Left lobe of liver (tissue), 2 donors: ENCODE results near the gene FOXO3. TPM values are rescaled to one million over a fixed set of nuclear protein-coding genes. Genes with fewer than 3 reads are reported as not detected.
A peak's percentile ranks its signal among the peaks of the same experiment; 100 is the strongest.
"Not testable (repeated sequence)": the region's sequence is repeated elsewhere in the genome, so short reads cannot be mapped to it uniquely, and the experiment has no call there.

Source experiments
- ATAC-seq: fragments of 200-7000 bp; cut with Tn5 transposase; one replicate; pipeline ENCODE4 v1.9.1; 2020; ENCODE audit warnings: mild to moderate bottlenecking, moderate library complexity
- DNase-seq: peaks from one replicate; pipeline ENCODE4 v3.0.0-alpha.2; 2020; ENCODE audit warnings: low spot score
- total RNA-seq: library from RNA; stranded (reverse); gene quantifications from one replicate; pipeline ENCODE4 v1.2.1, GENCODE V29; 2021
- donor health status: DM: no; HTN: no; CAD: no; lungs with moderate emphysema.
- donor health status: DM: no; HTN: yes; CAD: no.

Gene FOXO3
- total RNA-seq, 1 donor from 2014 or later, result 22.6 TPM

DNA sequence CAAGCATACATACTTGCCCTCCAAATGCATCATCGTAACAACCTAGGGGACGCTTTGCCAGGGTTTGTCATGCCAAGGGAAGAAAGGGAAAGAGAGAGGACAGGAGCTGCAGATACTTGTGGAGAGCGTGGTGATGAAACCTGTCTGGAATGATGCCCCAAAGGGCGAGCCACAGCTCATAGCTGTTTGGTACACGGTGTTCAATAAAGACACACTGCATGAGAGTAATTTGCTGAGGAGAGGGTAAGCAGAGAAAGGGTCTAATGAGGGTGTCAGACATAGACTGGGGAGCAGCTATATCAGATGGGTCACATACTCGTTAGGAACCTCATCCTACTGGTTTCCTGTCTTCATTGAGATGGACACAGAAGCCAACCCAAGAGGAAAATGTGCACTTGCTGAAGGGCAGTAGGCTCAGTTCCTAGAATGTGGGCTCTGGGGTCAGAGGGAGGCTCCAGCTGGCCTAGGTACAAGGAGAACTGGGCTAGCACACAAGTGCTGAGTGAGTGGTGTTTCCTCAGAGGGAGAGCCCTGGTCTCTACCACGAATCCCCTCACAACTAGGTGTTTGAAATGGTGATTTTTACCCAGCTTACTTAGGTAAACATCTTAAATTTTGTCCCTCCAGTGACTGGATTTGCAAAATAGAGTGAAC is 5.2 kb upstream of the FOXO3 start:
- peak; percentile 83 for DNase-seq
- peak; percentile 11 for ATAC-seq

DNA sequence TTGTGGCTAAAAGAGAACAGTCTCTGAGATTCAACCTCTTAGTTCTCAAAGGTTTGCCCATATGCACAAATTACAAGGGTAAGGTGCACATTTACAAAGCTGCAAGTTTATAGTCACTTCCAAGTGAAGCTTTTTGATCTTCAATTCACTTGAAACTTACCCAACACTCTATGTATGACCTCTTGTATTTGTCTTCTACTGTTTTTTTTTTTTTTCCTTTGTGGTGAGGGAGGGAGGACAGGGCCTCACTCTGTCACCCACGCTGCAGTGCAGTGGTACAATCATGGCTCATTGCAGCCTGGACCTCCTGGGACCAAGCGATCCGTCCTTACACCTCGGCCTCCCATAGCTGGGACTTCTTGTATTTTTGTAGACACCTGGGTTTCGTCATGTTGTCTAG is 4.5 kb upstream of the FOXO3 start:
- DNase-seq (no peak), ATAC-seq (no peak)

DNA sequence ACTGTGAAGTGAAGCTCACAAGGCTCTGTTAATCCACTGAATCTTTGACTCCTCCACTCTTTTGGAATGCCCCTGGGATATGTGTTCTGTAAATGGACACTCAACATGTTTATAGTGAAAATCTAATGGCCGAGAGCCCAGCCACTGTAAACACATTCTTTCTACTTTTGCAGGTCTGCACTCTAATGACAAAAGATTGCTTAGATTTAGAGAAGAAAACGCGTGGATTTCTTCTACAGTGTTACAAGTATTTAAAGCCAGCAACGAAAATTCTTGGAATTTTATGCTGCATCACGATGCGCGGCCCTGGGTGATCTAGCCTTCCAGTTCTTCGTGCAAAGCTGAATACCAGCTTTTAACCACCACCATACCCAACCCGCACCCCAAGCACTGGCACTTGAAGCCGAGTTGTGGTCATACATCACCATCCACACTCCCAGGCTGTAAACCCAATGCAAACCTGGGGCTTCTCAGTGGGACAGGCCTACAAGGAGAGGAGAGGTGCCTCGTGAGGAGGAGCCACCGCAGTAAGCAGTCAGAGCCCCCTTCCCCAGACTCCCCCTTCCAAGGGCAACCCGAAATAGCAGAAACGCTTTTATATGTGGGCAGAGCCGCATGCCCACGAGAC is 3.7 kb upstream of the FOXO3 start:
- DNase-seq, result no peak

DNA sequence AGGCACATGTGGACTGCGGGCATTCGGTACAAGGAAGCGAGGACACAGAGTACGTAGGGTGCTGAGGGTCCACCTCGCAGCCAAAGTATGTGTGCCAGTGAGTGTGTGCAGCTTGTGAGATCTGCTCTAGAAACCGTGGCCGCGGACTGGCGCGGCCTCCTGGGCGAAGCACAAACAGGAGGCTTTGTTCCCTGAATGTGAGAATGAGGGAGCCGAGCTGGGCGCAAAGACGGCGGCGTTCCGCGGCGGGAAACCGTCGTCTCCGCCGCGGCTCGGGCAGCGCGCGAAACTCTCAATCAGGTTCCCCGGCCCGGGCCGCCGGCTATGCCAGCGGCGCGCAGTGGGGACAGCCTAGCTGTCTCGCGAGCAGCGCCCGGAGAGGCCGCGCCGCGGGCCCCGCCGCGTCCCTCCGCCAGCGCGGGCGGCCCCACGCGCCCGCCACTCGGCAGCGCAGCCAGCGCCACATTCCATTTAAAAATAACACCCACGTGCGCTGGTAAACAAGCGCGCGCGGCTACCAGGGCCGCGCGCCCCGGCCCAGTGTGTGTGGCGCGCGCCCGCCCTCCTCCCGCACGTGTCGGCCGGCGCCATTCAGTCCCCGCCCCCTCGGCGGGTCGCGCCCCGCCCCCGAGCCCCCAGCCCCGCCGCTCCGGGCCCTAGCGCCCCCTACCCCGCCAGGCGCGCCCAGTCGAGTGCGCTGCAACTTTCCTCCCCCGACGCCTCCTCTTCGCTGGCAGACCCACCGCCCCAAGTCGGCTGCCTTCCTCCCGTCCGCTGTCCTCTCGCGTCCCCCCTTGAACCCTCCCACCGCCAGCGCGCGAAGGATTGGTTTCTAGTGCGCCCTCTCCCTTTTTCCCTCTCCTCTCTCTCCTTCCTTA is 3.0 kb upstream of the FOXO3 start:
- ATAC-seq (peak; percentile 42), DNase-seq (peak; percentile 81)

More for the DNA sequence above, 3.7 kb upstream of the FOXO3 start:
- no peak for ATAC-seq

DNA sequence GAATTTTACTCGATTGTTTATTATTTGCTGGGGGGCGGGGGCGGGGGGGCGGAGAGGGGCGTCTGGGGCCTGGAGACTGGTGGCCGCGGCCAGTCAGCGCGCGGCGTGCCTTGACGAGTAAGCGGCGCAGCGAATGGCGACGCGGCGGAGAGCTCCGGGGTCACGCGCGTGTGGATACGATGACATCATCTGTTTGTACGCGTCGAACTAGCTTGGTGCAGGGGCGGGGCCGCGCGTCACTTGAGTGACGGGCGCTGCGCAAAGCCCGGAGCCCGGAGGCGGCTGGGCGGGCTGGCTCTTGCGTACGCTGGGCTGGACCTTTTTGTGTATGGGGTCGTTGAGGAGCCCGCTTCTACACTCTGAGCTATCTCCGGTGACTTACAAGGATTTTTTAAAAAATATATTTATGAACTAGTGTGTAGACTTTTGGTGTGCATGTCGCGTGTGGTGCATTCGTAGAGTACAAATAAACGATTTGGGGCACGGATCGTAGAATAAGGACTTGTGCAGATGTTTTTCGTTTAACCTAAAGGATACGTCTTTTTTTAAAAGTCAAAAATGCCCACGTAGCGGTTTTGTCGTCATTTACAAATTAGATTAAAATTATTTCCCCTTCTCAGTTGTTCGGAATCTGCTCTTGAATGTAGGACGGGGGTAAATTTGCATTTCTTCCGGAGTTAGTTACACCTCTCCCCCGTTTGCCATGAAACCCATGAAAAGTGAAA is 2.2 kb upstream of the FOXO3 start:
- peak; percentile 99 for DNase-seq
- peak; percentile 55 for ATAC-seq

DNA sequence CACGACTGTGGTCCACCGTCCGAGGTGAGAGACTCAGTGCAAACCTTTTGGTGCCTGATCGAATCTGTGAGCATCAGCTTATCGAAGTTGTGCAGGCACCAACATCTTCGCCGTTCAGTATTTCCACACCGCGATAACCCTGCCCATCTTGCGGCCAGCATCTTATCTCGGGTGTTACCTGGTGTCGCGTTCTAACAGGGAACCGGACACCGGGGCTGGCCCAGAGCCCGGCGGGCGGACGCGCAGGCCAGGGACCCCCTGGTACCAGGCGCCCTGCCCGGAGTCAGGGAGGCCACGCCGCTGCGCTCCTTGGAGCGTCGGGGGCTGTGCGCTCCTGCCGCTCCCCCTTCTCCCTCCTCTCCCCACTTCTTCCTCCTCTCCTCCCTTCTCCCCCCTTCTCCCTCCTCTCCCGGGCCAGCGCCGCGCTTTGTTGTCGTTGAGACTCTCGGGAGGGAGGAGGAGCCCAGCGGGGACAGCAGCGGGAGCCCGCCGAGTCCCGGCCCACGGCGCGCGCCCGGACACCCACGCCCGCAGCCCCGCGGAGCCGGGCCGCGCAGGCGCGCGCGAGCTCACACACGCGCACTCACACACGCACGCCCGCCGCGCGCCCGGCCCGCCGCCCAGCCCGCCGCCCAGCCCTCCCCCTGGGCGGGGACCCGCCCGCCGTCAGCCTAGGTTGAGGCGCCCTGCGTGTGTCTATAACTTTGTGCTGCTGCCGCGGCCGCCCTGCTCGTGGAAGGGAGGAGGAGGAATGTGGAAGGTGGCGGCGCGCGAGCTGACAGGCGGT is 1.4 kb upstream of the FOXO3 start:
- DNase-seq, result peak; percentile 95
- ATAC-seq, result peak; percentile 58

DNA sequence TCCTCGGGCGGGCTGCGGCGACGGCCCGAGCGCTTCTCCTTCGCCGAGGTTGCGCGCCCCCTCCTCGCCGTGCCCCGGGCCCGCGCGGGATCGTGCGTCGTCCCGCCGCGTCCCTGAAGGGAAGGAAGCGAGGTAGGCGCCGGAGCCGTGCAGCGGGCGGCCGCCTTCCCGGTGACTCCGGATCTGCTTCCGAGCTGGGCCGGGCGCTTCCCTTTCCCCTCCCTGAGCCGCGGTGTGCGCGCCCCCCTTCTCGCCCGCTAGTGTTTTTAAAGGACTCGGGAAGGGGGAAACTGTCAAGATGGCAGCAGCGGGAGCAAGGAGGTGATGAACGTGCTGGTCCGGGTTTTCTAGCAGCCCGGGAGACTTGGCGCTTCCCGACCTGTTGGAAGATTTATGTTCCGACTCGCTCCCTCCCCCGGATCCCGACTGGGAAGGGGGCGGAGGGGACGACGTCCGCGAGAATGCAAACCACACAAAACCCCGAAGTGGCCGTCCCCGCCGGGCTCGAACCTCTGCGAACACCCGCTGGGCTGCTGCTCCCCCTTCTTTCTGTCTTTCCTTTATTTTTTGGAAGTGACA is 744 bp upstream of the FOXO3 start:
- DNase-seq (peak; percentile 70), ATAC-seq (peak; percentile 1)

DNA sequence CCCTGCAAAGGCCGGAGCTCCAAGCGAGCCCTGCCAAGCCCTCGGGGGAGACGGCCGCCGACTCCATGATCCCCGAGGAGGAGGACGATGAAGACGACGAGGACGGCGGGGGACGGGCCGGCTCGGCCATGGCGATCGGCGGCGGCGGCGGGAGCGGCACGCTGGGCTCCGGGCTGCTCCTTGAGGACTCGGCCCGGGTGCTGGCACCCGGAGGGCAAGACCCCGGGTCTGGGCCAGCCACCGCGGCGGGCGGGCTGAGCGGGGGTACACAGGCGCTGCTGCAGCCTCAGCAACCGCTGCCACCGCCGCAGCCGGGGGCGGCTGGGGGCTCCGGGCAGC is 561 bp downstream of the FOXO3 start:
- ATAC-seq, DNase-seq: not testable (repeated sequence)

DNA sequence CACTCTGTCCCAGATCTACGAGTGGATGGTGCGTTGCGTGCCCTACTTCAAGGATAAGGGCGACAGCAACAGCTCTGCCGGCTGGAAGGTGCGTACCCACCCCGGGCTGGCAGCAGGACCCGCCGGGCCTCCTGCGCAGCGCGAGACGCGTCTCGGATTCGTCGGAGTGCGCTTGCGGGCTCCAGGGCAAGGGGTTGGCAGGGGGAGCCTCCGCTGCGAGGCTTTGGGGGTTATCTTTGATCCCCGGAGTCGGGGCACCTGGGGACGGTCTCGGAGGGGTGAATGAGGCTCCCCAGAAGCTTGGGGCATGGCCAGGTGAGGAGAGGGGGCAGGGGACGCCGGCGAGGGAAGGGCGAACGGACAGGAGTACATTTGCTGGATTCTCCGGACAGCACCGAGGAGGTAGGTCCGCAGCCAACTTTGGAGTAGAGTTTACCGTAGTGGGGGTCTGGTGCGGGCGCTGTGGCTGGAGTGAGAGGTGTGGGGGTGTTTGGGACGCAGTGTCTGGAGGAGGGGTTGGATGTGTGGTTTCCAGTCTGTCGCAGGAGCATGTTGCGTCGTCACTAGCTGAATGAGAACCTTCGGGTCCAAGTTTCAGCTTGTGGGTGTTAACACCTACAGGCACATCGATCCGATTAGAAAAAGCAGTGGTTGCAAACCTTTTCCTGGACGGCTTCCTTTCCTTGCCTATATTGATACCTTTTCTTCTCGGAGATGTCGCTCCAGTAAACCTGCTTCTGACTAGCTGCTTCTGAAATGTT is 1.2 kb downstream of the FOXO3 start:
- ATAC-seq (no peak), DNase-seq (peak; percentile 62)

DNA sequence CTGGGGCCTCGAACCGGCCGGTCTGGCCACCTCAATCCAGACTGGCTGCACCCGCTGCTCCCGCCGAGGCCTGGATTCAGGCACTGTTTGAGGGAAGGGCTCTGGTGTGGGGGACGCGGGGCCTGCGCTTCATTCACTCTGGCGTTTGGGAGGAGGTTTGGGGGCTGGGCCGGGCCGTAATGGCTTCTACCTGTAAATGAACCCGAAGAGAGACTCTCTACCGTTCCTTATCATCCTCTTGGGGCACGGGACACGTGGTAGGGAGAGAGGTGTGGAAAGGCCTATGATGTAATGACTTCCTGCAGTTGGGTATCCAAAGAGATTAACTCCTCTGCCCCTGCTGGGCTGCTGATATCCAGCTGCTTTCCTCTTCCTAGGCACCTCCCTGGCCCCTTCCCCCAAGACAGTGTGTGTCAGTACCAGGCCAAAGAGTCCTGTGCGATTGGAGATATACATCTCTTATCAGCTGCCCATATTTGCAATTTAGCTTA is 1.8 kb downstream of the FOXO3 start:
- DNase-seq (peak; percentile 80), ATAC-seq (peak; percentile 2)

DNA sequence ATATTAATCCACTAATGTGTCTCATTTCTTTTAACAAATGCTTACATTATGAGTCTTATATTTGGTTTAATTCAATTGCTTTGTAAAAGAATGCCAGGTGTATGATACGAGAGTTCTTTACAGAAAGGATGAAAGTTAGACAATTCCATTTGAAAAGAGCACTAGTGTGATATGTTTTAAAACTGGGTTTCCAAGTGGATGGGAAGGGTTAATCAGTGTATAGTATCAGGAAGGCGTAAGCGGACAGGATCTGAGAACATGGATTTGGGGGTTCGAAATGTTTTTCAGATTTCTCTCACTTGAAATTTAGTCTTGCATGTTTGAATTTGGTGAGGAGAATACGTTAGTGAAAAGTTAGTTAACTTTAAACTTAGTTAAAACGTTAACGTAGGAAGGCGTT is 2.6 kb downstream of the FOXO3 start:
- DNase-seq (no peak), ATAC-seq (no peak)

DNA sequence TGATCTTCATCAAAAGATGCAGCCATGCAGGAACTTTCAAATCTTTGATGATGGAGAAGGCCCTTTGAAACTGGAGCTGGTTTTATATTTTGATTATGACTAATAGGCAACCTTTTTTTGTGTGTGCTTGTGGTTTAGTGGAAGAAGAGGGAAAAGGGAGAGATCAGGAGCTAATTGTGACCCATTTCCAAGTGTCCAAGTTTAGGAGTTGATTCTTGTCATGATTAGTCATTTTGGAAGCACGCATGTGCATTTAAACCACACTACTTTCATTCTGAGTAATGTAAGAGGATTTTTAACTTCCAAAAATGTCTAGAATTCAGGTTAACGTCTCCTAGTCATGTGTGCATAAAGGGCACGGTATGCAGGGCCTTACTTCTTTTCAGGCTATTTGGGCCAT is 3.5 kb downstream of the FOXO3 start:
- ATAC-seq (no peak), DNase-seq (no peak)

DNA sequence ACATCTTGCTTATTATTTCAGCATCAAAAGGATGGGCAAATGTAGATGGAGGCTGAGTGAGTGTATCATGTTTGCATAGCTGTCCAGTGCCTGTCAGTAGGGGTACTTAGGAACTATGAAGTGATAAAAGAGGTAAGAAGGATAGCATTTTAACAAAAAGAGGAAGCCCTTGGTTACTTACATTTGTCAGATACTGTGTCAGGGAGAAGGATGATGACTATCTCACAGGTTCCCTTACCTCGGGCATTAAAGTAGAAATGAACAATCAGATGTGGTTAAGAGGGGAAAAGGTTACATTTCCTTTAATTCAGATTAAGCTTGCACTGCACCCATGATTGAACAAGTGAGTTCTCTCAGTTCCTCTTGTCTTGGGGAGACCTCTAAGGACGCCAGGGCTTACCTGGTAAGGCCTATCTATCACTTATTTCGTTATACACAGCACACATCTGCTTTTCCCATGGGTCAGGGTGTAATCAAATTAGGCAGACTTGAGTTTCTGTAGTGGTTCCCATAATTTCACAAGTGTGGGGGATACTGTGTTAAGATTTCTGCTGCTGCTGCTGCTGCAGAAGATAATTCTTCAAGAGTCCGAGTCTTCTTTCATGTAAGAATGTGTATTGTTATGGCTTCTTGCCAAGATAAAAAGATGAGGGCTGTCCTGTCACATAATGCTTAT is 4.5 kb downstream of the FOXO3 start:
- DNase-seq (no peak), ATAC-seq (no peak)

DNA sequence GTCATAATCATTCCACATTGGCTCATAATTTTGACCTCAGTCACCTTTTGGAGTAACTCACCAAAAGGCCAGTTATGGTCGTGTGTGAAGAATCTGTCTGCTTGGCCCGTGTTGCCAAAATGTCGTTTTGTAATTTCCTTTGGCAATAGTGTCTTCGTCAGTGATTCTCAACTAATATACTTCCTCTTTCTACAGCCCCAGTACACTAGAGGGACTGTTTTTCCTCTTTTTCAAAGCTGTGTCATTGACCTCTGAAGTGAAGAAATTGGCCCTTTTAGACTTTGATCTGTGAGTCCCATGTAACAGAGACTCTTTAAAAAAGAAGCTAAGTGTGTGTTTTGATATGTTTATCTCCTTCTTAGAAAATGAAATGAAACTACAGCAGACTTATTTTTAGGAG is 5.2 kb downstream of the FOXO3 start:
- ATAC-seq (peak; percentile 57), DNase-seq (peak; percentile 62)

DNA sequence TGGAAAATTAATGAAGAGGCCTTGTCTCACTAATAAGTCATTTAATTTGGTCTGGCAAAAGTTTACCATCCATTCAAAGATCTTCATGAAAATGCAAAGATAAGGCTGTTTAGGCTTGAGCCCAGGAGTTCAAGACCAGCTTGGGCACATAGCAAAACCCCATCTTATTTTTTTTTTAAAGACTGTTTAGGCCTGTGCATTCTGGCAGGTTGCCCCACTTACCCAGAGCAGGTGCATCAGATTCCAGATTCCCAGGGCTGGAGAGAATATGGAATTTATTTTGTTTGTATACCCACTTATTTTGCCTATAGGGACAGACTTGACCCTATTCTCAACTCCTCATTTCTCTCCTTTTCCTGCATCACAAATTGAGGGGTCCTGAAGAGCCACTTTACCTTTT is 5.7 kb downstream of the FOXO3 start:
- ATAC-seq, result no peak
- no peak for DNase-seq

DNA sequence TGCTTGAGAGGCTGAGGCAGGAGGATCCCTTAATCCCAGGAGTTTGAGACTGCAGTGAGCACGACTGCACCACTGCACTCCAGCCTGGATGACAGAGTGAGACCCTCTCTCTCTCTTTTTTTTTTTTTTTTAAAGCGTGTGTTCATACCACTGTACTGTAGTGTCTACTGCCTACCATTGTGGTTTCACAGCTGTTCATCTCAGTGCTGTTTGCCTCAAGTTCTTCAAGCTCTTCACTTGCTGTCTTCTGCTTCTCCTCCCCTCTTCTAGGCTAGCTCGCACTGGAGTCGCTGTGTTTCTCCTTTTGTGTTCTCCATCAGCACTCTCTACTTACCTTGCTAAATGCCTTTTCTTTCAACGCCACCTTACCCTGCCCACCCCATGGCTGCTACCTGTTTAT is 7.4 kb downstream of the FOXO3 start:
- ATAC-seq (no peak), DNase-seq (no peak)

DNA sequence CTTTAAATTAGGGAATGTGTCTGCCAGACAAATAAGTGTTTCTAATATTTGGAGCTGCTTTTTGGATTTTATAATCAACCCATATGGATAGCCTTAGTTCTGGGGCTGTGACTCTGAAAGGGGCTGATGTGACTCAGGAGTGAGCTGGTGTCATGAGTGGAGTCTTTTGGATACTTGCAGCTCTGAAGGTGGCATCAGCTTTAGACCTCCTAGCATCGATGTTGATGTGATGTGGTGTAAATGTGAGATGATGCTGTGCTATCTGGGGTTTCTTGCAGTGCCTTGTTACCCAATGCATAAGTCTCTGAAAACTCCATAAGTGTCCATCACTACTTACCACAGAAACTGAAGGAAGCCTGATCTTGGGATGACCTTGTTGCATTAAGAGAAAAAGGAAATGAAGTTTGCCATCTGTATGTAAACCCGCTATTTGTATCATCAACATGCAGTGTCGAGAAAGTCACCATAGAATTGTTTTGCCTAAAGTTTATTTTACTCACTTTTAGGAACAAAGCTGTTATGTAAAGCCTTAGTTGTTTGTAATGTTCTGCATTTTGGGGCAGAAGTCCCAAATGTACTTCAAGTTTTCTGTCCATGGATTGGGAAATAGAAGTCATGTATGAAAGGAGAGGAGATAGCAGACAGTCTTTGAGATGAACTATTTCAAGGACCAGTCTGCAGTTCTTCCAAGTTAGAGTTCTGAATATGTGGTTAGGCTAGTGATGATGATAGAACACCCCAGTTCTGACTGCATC is 8.0 kb downstream of the FOXO3 start:
- DNase-seq (no peak), ATAC-seq (no peak)

DNA sequence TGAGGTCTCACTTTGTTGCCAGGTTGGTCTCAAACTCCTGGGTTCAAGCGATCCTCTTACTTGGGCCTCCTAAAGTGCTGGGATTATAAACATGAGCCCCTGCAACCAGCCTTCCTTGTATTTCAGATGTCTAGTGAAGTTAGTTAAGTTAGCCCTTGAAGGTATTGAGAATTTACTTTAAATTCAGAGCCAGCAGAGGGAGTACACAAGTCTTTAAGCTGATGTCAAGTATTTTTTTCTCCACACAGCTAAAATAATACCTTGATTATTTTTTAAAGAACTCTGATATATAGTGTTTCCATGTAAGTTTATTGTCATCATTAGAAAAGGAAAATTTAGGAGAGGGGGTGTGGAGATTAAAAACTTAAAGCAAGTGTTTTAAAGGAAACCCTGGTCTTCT is 9.8 kb downstream of the FOXO3 start:
- no peak for DNase-seq
- no peak for ATAC-seq
